ENCODE data around the gene RALGAPA1.
"Not testable (repeated sequence)": the region's sequence is repeated elsewhere in the genome, so short reads cannot be mapped to it uniquely, and the experiment has no call there.

RALGAPA1 gene

DNA sequence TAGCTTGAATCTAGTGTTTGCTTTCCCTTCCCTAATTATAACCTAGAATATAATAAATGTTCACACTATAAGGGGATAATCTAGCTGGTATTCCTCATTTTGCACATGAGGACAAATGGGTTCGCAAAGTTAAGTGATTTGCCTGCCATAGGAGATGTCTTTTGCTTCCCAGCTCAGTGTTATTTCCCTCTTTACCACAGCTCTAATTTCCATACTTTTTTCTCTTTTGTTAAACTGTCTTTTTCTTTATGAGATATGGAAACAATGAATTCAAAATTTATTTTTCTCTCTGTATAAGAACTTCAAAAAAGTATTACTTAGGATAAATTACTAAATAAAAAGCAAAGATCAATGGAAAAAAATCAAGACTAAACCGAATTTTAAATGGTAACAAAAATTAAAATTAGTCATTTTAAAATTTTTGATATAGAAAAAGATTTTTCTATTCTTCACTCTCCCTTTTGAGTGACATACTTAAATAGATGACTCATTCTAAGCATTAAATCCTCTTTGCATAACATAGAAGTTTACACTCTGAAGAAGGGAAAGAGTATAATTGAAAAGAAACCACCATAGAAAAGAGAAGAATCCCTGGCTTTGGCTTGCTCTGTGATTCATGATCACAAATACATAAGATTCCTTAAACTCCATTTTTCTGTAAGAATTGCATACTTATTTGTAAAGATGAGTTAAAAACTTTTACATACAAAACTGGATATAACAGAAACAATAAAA lies 177.9 kb downstream of the RALGAPA1 start:
- intact Hi-C loops (cut with DNase I; ENCODE audit: low total_unique reads), result no loop called here
- peaks cover 9 to 32% (median 26%) of the 10 kb centered on the region in 3 donors for H3K36me3 ChIP-seq
- no peak for DNase-seq
- no peak overlapping the region for H3K27ac ChIP-seq
- H3K9me3 ChIP-seq, result no peaks in the 10 kb centered on the region
- no peaks in the 10 kb centered on the region for H3K4me1 ChIP-seq
- H3K27me3 ChIP-seq, result no peaks in the 10 kb centered on the region
- no peak overlapping the region for H3K4me3 ChIP-seq
- TF ChIP-seq, protein P1, sequence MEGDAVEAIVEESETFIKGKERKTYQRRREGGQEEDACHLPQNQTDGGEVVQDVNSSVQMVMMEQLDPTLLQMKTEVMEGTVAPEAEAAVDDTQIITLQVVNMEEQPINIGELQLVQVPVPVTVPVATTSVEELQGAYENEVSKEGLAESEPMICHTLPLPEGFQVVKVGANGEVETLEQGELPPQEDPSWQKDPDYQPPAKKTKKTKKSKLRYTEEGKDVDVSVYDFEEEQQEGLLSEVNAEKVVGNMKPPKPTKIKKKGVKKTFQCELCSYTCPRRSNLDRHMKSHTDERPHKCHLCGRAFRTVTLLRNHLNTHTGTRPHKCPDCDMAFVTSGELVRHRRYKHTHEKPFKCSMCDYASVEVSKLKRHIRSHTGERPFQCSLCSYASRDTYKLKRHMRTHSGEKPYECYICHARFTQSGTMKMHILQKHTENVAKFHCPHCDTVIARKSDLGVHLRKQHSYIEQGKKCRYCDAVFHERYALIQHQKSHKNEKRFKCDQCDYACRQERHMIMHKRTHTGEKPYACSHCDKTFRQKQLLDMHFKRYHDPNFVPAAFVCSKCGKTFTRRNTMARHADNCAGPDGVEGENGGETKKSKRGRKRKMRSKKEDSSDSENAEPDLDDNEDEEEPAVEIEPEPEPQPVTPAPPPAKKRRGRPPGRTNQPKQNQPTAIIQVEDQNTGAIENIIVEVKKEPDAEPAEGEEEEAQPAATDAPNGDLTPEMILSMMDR (IDR thresholded peaks at IDR 0.05), result no peak

DNA sequence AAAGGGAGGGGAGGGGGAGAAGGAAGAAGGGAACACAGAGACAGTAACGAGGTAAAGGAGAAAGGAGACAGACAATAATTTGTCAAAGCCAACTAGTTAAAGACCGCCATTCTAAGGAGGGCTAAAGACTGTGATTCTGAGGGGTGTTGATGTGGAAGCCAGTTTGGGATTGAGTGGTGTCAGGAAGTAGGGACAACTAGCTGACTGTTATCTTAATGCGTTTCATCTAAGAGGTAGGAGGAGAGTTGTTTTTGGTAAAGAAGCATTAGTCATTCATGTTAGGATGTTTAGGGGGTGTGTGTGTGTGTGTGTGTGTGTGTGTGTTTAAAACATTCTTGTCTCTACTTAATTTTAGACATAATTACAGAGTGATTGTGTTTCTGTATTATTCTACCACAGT lies 180.1 kb downstream of the RALGAPA1 start:
- no peaks in the 10 kb centered on the region for H3K9me3 ChIP-seq
- no peak for DNase-seq
- H3K4me1 ChIP-seq, result no peaks in the 10 kb centered on the region
- intact Hi-C loops (cut with DNase I; ENCODE audit: low total_unique reads), result no loop called here
- H3K4me3 ChIP-seq, result no peak overlapping the region
- TF ChIP-seq, protein P1 (IDR thresholded peaks at IDR 0.05), result no peak
- H3K36me3 ChIP-seq, result peaks cover 8 to 19% (median 9%) of the 10 kb centered on the region in 3 donors
- H3K27me3 ChIP-seq, result no peaks in the 10 kb centered on the region
- no peak overlapping the region for H3K27ac ChIP-seq

DNA sequence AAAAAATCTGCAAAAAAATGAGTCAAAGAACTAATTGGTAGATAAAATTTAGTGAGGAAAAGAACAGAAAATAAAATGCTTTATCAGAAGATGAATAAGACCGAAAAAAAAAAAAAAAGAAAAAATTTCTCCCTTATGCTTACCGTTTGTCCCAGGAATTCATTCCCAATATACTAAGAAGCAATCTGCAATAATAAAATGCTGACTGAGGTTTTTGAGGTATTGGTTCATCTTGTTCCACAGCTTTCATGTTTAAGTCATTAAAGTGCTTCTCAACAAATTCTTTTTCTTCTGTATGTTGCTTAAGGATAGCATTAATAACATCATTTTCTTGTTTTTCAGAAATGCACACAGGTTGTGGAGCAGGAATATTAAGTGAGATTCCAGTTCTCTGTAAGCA lies 182.1 kb downstream of the RALGAPA1 start:
- DNase-seq; H3K4me1 ChIP-seq; H3K27me3 ChIP-seq; H3K9me3 ChIP-seq; intact Hi-C loops (cut with DNase I; ENCODE audit: low total_unique reads); H3K4me3 ChIP-seq; H3K27ac ChIP-seq: not testable (repeated sequence)
- H3K36me3 ChIP-seq, result peaks cover 16 to 22% (median 17%) of the 10 kb centered on the region in 3 donors

DNA sequence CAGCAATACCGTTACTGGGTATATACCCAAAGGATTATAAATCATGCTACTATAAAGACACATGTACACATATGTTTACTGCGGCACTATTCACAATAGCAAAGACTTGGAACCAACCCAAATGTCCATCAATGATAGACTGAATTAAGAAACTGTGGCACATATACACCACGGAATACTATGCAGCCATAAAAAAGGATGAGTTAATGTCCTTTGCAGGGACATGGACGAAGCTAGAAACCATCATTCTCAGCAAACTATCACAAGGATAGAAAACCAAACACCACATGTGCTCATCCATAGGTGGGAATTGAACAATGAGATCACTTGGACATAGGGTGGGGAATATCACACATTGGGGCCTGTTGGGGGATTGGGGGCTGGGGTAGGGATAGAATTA lies 187.1 kb downstream of the RALGAPA1 start:
- H3K9me3 ChIP-seq; H3K27ac ChIP-seq; H3K4me1 ChIP-seq; DNase-seq; H3K4me3 ChIP-seq; intact Hi-C loops (cut with DNase I; ENCODE audit: low total_unique reads); H3K27me3 ChIP-seq: not testable (repeated sequence)
- H3K36me3 ChIP-seq, result peaks cover 11 to 28% (median 21%) of the 10 kb centered on the region in 3 donors

DNA sequence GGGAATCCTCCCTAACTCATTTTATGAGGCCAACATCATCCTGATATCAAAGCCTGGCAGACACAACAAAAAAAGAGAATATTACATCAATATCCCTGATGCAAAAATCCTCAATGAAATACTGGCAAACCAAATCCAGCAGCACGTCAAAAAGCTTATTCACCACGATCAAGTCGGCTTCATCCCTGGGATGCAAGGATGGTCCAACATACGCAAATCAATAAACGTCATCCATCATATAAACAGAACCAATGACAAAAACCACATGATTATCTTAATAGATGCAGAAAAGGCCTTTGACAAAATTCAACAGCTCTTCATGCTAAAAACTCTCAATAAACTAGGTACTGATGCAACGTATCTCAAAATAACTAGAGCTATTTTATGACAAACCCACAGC lies 189.1 kb downstream of the RALGAPA1 start:
- H3K4me3 ChIP-seq; DNase-seq; H3K27me3 ChIP-seq; intact Hi-C loops (cut with DNase I; ENCODE audit: low total_unique reads); H3K9me3 ChIP-seq; H3K27ac ChIP-seq; H3K4me1 ChIP-seq: not testable (repeated sequence)
- H3K36me3 ChIP-seq, result peaks cover 11 to 29% (median 20%) of the 10 kb centered on the region in 3 donors

DNA sequence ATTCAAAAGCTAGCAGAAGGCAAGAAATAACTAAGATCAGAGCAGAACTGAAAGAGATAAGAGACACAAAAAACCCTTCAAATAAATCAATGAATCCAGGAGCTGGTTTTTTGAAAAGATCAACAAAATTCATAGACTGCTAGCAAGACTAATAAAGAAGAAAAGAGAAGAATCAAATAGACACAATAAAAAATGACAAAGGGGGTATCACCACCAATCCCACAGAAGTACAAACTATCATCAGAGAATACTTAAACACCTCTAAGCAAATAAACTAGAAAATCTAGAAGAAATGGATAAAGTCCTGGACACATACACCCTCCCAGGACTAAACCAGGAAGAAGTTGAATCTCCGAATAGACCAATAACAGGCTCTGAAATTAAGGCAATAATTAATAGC lies 189.6 kb downstream of the RALGAPA1 start:
- H3K4me1 ChIP-seq; H3K27me3 ChIP-seq; H3K4me3 ChIP-seq; intact Hi-C loops (cut with DNase I; ENCODE audit: low total_unique reads); H3K9me3 ChIP-seq; DNase-seq; H3K27ac ChIP-seq: not testable (repeated sequence)
- H3K36me3 ChIP-seq, result peaks cover 11 to 25% (median 15%) of the 10 kb centered on the region in 3 donors

DNA sequence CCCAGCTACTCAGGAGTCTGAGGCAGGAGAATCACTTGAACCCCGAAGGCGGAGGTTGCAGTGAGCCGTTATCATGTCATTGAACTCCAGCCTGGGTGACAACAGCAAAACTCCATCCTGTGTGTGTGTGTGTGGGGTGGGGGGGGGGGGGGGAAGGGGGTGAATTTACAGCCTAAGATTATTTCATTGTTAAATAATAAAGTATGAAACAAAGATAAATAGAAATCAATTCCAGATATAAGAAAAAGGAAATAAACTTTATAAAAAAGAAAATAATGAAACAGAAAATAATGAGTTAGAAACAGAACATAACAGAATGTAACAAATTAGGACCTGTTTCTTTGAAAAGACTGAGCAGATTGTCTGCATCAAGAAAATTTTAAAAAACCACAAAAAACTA lies 191.6 kb downstream of the RALGAPA1 start:
- Histone ChIP-seq H3K9me3 (peaks cover 0 to 5% (median 0%) of the 10 kb centered on the region in 3 donors), H3K27me3 (no peaks in the 10 kb centered on the region), H3K36me3 (peaks cover 7 to 20% (median 12%) of the 10 kb centered on the region in 3 donors), H3K27ac (no peak overlapping the region), H3K4me1 (no peaks in the 10 kb centered on the region), H3K4me3 (no peak overlapping the region)
- TF ChIP-seq, protein P1 (IDR thresholded peaks at IDR 0.05), result no peak
- no peak for DNase-seq
- intact Hi-C loops (cut with DNase I; ENCODE audit: low total_unique reads), result no loop called here

Measured in tibial artery (tissue), 4 donors.